Measurements from ENCODE around the gene POLR2E. TPM values are rescaled to one million over a fixed set of nuclear protein-coding genes. Genes with fewer than 3 reads are reported as not detected.
A peak's percentile ranks its signal among the peaks of the same experiment; 100 is the strongest.

The POLR2E gene
- total RNA-seq, 1 donor from 2014 or later: 155 TPM

GRCh38 chr19:1128106-1128505 is 32.9 kb upstream of the POLR2E start:
- no peak for TF ChIP-seq CTCF (IDR thresholded peaks at IDR 0.05)
- no peak for DNase-seq
- no peak for ATAC-seq

GRCh38 chr19:1126984-1127760 is 32.0 kb upstream of the POLR2E start:
- Histone ChIP-seq H3K4me1 (peaks cover 26% of the 10 kb centered on the region), H3K9me3 (no peaks in the 10 kb centered on the region), H3K27ac (no peak overlapping the region), H3K36me3 (peaks cover 61% of the 10 kb centered on the region), H3K4me3 (no peak overlapping the region), H3K27me3 (no peaks in the 10 kb centered on the region)
- intact Hi-C loops (cut with DNase I): loop anchor here (10.0 kb wide), 1 partner anchor 48 kb away; the partner anchor contains the start of gene SBNO2
- ATAC-seq (no peak), DNase-seq (no peak)
- TF ChIP-seq CTCF (IDR thresholded peaks at IDR 0.05): no peak

More at GRCh38 chr19:1128106-1128505, 32.9 kb upstream of the POLR2E start:
- Histone ChIP-seq H3K27ac (no peak overlapping the region), H3K4me3 (no peak overlapping the region), H3K36me3 (peaks cover 52% of the 10 kb centered on the region), H3K9me3 (no peaks in the 10 kb centered on the region), H3K27me3 (no peaks in the 10 kb centered on the region), H3K4me1 (peaks cover 35% of the 10 kb centered on the region)
- intact Hi-C loops (cut with DNase I): loop anchor here (10.0 kb wide), 1 partner anchor 47 kb away; the partner anchor contains the start of gene SBNO2

GRCh38 chr19:1125601-1126467 is 30.7 kb upstream of the POLR2E start:
- ATAC-seq: no peak
- Histone ChIP-seq H3K27ac (no peak overlapping the region), H3K4me1 (peaks cover 22% of the 10 kb centered on the region), H3K36me3 (peaks cover 75% of the 10 kb centered on the region), H3K4me3 (no peak overlapping the region), H3K27me3 (no peaks in the 10 kb centered on the region), H3K9me3 (no peaks in the 10 kb centered on the region)
- TF ChIP-seq CTCF (IDR thresholded peaks at IDR 0.05): no peak
- no peak for DNase-seq
- intact Hi-C loops (cut with DNase I): loop anchor here (10.0 kb wide), 1 partner anchor 49 kb away; the partner anchor contains the start of gene SBNO2

- no peak for DNase-seq
- no peaks in the 10 kb centered on the region for H3K27me3 ChIP-seq
Observed at GRCh38 chr19:1123885-1124677, 28.9 kb upstream of the POLR2E start.

More at GRCh38 chr19:1123885-1124677, 28.9 kb upstream of the POLR2E start:
- H3K27ac ChIP-seq: peak overlapping the region; percentile 17
- no peak for ATAC-seq
- peaks cover 92% of the 10 kb centered on the region for H3K36me3 ChIP-seq
- no peak overlapping the region for H3K4me3 ChIP-seq
- no peak for TF ChIP-seq CTCF (IDR thresholded peaks at IDR 0.05)
- peaks cover 4% of the 10 kb centered on the region for H3K4me1 ChIP-seq
- intact Hi-C loops (cut with DNase I): loop anchor here (10.0 kb wide), 1 partner anchor 51 kb away; the partner anchor contains the start of gene SBNO2
- H3K9me3 ChIP-seq: no peaks in the 10 kb centered on the region

Measured in upper lobe of right lung (tissue), 1 donor.